HEK293 (cell line): ENCODE measurements around the gene ALG12.

Experiments
- CTCF ChIA-PET: fragments of 350-600 bp; formaldehyde crosslinking; extraction: SDS; loops from one replicate; lab custom pipeline; 2021; ENCODE audit warnings: antibody characterized with exemption; lab: Yijun Ruan, JAX
- POLR2A ChIA-PET: fragments of 300-600 bp; formaldehyde crosslinking; extraction: SDS; loops from one replicate; lab custom pipeline; 2020; ENCODE audit warnings: antibody characterized with exemption, inconsistent platforms; lab: Yijun Ruan, JAX
- H3K27ac ChIP-seq: fragments of 200-500 bp; sonication (Bioruptor generic); 2 replicates; pipeline ENCODE4 v1.5.1; 2014; ENCODE audit warnings: low read depth, low read length, control low read depth, inconsistent platforms; ENCODE audit errors: extremely low read depth
- H3K36me3 ChIP-seq, 2 experiments: fragments of 200-500 bp in 1 of 2; sonication (Bioruptor generic) in 1 of 2; 1 replicate in 1 of 2; 2 replicates in 1 of 2; pipeline ENCODE4 v1.5.1; 2014 to 2017; ENCODE audit warnings: inconsistent platforms in 2 of 2, low read length in 2 of 2; ENCODE audit not compliant: control insufficient read depth in 2 of 2, insufficient read depth in 1 of 2
- H3K4me1 ChIP-seq: fragments of 200-500 bp; sonication (Bioruptor generic); 2 replicates; pipeline ENCODE4 v1.5.1; 2014; ENCODE audit warnings: mild to moderate bottlenecking, low read length, inconsistent platforms; ENCODE audit not compliant: control insufficient read depth, insufficient read depth
- H3K4me3 ChIP-seq: 2 replicates; pipeline ENCODE4 v1.5.1; 2011; ENCODE audit warnings: low read depth, mild to moderate bottlenecking, control low read depth, low read length, moderate library complexity
- H3K9me3 ChIP-seq: fragments of 200-500 bp; sonication (Bioruptor generic); 2 replicates; pipeline ENCODE4 v1.5.1; 2014; ENCODE audit warnings: low read depth, low read length, inconsistent platforms; ENCODE audit not compliant: control insufficient read depth, insufficient read depth
- SCRT1 ChIP-seq: fragments of 450-650 bp; formaldehyde crosslinking; IDR thresholded peaks from 2 replicates; pipeline ENCODE4 v1.5.1; 2016; ENCODE audit warnings: missing biosample characterization, missing genetic modification characterization, borderline replicate concordance
- ZBTB17 ChIP-seq: fragments of 450-650 bp; formaldehyde crosslinking; IDR thresholded peaks from 2 replicates; pipeline ENCODE4 v1.5.1; 2016; ENCODE audit warnings: missing biosample characterization, missing genetic modification characterization
- ZFP37 ChIP-seq: fragments of 450-650 bp; formaldehyde crosslinking; IDR thresholded peaks from 2 replicates; pipeline ENCODE4 v1.5.1; 2016; ENCODE audit warnings: missing biosample characterization, missing genetic modification characterization
- ZNF223 ChIP-seq: fragments of 450-650 bp; formaldehyde crosslinking; IDR thresholded peaks from 2 replicates; pipeline ENCODE4 v1.5.1; 2016; ENCODE audit warnings: missing biosample characterization, missing genetic modification characterization
- ZNF266 ChIP-seq: fragments of 450-650 bp; formaldehyde crosslinking; IDR thresholded peaks from 2 replicates; pipeline ENCODE4 v1.5.1; 2016; ENCODE audit warnings: missing biosample characterization, missing genetic modification characterization, low read depth
- ZNF354C ChIP-seq: fragments of 450-650 bp; formaldehyde crosslinking; IDR thresholded peaks from 2 replicates; pipeline ENCODE4 v1.5.1; 2016; ENCODE audit warnings: missing biosample characterization, missing genetic modification characterization, low read depth, borderline replicate concordance
- ZNF37A ChIP-seq: fragments of 450-650 bp; IDR thresholded peaks from 2 replicates; pipeline ENCODE4 v1.5.1; 2018; ENCODE audit warnings: missing biosample characterization, missing genetic modification characterization
- ZNF433 ChIP-seq: fragments of 450-650 bp; formaldehyde crosslinking; IDR thresholded peaks from 2 replicates; pipeline ENCODE4 v1.5.1; 2016; ENCODE audit warnings: missing biosample characterization, missing genetic modification characterization, low read depth
- ZNF623 ChIP-seq: fragments of 450-650 bp; formaldehyde crosslinking; IDR thresholded peaks from 2 replicates; pipeline ENCODE4 v1.5.1; 2016; ENCODE audit warnings: missing biosample characterization, missing genetic modification characterization
- ZNF660 ChIP-seq: fragments of 450-650 bp; IDR thresholded peaks from 2 replicates; pipeline ENCODE4 v1.5.1; 2018; ENCODE audit warnings: missing biosample characterization, mild to moderate bottlenecking, missing genetic modification characterization
- ZNF777 ChIP-seq: fragments of 450-650 bp; formaldehyde crosslinking; IDR thresholded peaks from 2 replicates; pipeline ENCODE4 v1.5.1; 2017; ENCODE audit warnings: missing biosample characterization, missing genetic modification characterization, borderline replicate concordance
- ZXDB ChIP-seq: fragments of 450-650 bp; formaldehyde crosslinking; IDR thresholded peaks from 2 replicates; pipeline ENCODE4 v1.5.1; 2016; ENCODE audit warnings: missing biosample characterization, missing genetic modification characterization
- TF ChIP-seq, protein P1 (sequence below): fragments of 450-650 bp; formaldehyde crosslinking; conservative IDR thresholded peaks from 2 replicates; pipeline ENCODE4 v1.5.1; 2016; ENCODE audit warnings: low read depth, missing biosample characterization, missing genetic modification characterization
- TF ChIP-seq, protein P2 (sequence below): fragments of 450-650 bp; formaldehyde crosslinking; optimal IDR thresholded peaks from 2 replicates; pipeline ENCODE3; 2016; ENCODE audit warnings: missing biosample characterization, mild to moderate bottlenecking, missing genetic modification characterization
- TF ChIP-seq, protein P3 (sequence below): fragments of 450-650 bp; formaldehyde crosslinking; conservative IDR thresholded peaks from 2 replicates; pipeline ENCODE4 v1.5.1; 2016; ENCODE audit warnings: low read depth, missing biosample characterization, missing genetic modification characterization

The ALG12 gene

GRCh38 chr22:49885281-49885680, 33.0 kb downstream of the ALG12 start (continued):
- TF ChIP-seq, protein P1, sequence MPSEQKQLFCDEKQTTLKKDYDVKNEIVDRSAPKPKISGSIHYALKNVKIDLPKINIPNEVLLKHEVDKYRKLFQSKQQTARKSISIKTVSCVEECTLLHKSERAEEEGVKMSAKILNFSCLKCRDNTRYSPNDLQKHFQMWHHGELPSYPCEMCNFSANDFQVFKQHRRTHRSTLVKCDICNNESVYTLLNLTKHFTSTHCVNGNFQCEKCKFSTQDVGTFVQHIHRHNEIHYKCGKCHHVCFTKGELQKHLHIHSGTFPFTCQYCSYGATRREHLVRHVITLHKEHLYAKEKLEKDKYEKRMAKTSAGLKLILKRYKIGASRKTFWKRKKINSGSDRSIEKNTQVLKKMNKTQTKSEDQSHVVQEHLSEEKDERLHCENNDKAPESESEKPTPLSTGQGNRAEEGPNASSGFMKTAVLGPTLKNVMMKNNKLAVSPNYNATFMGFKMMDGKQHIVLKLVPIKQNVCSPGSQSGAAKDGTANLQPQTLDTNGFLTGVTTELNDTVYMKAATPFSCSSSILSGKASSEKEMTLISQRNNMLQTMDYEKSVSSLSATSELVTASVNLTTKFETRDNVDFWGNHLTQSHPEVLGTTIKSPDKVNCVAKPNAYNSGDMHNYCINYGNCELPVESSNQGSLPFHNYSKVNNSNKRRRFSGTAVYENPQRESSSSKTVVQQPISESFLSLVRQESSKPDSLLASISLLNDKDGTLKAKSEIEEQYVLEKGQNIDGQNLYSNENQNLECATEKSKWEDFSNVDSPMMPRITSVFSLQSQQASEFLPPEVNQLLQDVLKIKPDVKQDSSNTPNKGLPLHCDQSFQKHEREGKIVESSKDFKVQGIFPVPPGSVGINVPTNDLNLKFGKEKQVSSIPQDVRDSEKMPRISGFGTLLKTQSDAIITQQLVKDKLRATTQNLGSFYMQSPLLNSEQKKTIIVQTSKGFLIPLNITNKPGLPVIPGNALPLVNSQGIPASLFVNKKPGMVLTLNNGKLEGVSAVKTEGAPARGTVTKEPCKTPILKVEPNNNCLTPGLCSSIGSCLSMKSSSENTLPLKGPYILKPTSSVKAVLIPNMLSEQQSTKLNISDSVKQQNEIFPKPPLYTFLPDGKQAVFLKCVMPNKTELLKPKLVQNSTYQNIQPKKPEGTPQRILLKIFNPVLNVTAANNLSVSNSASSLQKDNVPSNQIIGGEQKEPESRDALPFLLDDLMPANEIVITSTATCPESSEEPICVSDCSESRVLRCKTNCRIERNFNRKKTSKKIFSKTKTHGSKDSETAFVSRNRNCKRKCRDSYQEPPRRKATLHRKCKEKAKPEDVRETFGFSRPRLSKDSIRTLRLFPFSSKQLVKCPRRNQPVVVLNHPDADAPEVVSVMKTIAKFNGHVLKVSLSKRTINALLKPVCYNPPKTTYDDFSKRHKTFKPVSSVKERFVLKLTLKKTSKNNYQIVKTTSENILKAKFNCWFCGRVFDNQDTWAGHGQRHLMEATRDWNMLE (tag by site-specific recombination) = no peak
- no peak for TF ChIP-seq ZNF433 (tag by site-specific recombination)
- no peak for TF ChIP-seq ZNF37A (tag by site-specific recombination)
- TF ChIP-seq ZNF660 (tag by site-specific recombination) = no peak
- TF ChIP-seq ZNF623 = no peak
- no peak for TF ChIP-seq ZNF266 (tag by site-specific recombination)
- TF ChIP-seq ZXDB (tag by site-specific recombination) = no peak
- no peak for TF ChIP-seq ZNF223 (tag by site-specific recombination)
- TF ChIP-seq, protein P2, sequence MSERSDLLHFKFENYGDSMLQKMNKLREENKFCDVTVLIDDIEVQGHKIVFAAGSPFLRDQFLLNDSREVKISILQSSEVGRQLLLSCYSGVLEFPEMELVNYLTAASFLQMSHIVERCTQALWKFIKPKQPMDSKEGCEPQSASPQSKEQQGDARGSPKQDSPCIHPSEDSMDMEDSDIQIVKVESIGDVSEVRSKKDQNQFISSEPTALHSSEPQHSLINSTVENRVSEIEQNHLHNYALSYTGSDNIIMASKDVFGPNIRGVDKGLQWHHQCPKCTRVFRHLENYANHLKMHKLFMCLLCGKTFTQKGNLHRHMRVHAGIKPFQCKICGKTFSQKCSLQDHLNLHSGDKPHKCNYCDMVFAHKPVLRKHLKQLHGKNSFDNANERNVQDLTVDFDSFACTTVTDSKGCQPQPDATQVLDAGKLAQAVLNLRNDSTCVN (tag by site-specific recombination) = no peak
- no peak for TF ChIP-seq ZFP37 (tag by site-specific recombination)
- TF ChIP-seq SCRT1 (tag by site-specific recombination) = no peak

DNA sequence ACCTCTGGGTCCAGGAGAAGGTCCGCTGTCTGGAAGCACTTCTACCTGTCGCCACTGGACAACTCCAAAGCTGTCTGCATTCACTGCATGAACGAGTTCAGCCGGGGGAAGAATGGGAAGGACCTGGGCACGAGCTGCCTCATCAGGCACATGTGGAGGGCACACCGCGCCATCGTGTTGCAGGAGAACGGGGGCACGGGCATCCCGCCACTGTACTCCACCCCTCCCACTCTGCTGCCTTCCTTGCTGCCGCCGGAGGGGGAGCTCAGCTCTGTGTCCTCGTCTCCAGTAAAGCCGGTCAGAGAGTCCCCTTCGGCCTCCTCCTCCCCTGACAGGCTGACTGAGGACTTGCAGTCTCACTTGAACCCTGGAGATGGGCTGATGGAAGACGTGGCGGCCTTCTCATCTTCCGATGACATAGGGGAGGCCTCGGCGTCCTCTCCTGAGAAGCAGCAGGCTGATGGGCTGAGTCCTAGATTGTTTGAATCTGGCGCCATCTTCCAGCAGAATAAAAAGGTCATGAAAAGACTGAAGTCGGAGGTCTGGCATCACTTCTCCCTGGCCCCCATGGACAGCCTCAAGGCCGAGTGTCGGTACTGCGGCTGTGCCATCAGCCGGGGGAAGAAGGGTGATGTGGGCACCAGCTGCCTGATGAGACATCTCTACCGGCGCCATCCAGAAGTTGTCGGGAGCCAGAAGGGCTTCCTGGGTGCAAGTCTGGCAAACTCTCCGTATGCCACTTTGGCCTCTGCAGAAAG, 33.6 kb downstream of the ALG12 start:
- CTCF ChIA-PET = no interaction called here
- Histone ChIP-seq H3K9me3 (0 out of 2 replicates have a peak, but pooled peaks cover 2% of the 10 kb centered on the region), H3K27ac (no peak overlapping the region), H3K4me1 (no peaks in the 10 kb centered on the region), H3K36me3 (peaks cover 0 to 70% of the 10 kb centered on the region in 2 experiments), H3K4me3 (no peak overlapping the region)
- TF ChIP-seq ZNF777 (tag by site-specific recombination) (no peak), ZBTB17 (no peak)
- POLR2A ChIA-PET = no interaction called here

DNA sequence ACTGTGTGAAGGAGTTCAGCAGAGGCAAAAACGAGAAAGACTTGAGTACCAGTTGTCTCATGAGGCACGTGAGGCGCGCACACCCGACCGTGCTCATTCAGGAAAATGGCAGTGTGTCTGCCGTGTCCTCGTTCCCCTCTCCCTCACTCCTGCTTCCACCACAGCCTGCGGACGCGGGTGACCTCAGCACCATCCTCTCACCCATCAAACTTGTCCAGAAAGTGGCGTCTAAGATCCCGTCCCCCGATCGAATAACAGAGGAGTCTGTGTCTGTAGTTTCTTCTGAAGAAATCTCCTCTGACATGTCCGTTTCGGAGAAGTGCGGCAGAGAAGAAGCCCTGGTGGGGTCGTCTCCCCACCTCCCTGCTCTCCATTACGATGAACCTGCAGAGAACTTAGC, 34.2 kb downstream of the ALG12 start:
- peaks cover 0 to 64% of the 10 kb centered on the region in 2 experiments; a peak in 2 of 3 replicates for H3K36me3 ChIP-seq
- no peaks in the 10 kb centered on the region for H3K9me3 ChIP-seq
- no peaks in the 10 kb centered on the region for H3K4me1 ChIP-seq
- POLR2A ChIA-PET = no interaction called here
- H3K27ac ChIP-seq = no peak overlapping the region
- H3K4me3 ChIP-seq = no peak overlapping the region
- no peak for TF ChIP-seq ZNF354C
- TF ChIP-seq, protein P3, sequence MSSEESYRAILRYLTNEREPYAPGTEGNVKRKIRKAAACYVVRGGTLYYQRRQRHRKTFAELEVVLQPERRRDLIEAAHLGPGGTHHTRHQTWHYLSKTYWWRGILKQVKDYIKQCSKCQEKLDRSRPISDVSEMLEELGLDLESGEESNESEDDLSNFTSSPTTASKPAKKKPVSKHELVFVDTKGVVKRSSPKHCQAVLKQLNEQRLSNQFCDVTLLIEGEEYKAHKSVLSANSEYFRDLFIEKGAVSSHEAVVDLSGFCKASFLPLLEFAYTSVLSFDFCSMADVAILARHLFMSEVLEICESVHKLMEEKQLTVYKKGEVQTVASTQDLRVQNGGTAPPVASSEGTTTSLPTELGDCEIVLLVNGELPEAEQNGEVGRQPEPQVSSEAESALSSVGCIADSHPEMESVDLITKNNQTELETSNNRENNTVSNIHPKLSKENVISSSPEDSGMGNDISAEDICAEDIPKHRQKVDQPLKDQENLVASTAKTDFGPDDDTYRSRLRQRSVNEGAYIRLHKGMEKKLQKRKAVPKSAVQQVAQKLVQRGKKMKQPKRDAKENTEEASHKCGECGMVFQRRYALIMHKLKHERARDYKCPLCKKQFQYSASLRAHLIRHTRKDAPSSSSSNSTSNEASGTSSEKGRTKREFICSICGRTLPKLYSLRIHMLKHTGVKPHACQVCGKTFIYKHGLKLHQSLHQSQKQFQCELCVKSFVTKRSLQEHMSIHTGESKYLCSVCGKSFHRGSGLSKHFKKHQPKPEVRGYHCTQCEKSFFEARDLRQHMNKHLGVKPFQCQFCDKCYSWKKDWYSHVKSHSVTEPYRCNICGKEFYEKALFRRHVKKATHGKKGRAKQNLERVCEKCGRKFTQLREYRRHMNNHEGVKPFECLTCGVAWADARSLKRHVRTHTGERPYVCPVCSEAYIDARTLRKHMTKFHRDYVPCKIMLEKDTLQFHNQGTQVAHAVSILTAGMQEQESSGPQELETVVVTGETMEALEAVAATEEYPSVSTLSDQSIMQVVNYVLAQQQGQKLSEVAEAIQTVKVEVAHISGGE (tag by site-specific recombination) = no peak
- CTCF ChIA-PET = no interaction called here
